T-helper 2 cell (primary cell): ENCODE measurements around the gene MAP3K20.

Source experiments
- DNase-seq, 5 experiments: peaks; one replicate each; pipeline versions ENCODE4 v3.0.0 to v3.0.0-alpha.2; 2012 to 2022

MAP3K20 gene

DNA sequence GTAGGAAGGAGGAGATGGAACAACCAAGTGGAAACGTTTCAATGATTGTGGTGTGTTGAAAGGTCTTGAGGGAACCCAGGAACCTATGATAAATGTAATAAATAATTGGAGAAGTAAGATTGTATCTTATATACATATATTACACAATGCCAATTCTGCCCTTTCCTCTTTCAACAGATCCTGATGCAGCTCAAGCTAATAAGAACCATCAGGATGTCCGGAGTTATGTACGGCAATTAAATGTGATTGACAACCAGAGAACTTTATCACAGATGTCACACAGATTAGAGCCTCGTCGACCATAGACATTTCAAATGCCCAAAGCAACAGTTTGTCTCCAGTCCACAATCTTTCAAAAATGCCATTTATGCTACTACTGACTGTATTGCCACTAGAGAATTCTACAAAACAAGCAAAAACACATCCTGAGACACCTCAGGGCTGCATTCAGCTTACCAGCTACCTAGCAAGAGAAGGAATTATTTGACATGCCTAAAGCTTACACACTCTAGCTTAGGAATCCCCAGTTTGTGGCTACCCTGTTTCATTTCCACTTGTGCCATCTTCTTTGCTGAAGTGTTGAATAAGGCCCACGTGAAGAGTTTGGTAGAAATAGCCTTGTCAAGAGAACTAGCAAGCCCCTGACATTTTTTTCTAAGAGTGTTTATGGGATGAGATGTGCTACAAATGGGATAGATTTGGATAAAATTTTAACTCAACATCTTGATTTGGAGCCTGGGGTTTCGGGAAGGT lies 24.0 kb upstream of the MAP3K20 start:
- no peak for DNase-seq

DNA sequence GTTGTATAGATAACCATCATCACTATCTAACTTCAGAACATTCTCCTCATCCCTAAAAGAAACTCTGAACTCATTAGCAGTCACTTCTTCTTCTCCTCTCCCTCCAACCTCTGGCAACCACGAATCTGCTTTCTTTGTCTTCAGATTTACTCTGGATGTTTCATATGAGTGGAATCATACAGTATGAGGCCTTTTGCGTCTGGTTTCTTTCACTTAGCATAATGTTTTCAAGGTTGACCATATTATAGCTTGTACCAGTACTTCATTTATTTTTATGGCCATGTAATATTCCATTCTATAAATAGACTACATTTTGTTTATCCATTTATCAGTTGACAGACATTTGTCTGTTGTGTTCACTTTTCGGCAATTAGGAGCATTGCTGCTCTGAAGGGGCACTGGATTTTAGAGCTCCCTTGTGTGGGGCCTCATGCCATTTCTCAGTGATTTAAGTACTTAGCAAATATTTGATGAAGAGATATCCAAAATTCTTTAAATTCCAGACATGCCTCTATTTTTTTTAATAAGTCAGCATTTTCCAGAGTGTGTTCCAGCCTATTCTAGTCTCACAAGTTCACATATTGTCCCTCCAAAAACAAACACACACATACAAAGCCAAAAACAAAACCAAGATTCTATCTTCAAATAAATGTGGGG lies 22.5 kb upstream of the MAP3K20 start:
- DNase-seq: no peak

DNA sequence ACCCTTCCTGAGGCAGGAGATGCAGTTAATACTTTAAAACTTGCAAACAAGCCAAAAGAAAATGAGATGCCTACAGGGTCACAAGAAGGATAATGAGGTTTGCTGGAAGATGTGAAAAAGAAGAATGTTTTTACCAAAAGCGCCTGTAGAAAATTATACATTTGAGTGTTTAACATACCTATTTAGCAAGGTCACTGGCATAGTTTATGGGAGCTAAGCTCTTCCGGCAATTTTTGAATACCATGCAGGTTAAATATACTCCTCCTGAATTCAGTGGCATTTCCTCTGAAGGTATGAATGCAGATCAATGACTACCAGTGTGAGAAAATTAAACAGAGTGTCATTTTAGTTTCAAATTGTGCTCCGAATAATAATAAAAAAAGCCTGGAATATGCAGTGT lies 21.2 kb upstream of the MAP3K20 start:
- no peak for DNase-seq

DNA sequence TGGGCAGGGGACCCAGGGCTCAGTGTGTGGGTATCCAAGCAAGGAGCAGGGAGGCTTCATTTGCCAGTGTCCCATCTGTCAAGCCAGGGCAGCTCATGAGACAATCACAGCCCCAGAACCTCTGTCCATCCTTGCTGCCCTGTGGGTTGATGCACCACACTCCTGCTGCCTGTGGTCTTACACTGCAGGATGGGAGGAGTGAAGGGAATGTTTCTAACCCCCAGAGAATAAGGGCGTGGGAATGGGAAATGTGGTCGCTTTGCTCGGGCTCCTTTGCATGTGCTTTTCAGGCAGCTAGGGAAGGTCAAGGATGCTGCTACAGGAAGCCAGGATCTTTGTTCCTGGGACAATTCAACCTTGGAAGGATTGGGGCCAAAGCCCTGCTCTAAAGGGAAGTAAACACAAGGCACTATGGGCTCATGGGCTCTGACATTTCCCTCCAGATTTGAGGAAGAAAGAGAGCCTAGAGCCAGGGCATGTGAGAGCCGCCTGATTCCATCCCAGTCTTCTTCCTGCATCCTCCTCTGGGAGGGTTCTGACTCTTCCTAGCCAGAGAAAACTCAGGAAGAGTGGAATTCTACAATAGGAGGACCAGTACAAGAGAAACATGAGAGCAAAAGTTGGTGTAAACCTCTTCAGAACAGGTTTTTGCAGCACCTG lies 18.8 kb upstream of the MAP3K20 start:
- DNase-seq: no peak

DNA sequence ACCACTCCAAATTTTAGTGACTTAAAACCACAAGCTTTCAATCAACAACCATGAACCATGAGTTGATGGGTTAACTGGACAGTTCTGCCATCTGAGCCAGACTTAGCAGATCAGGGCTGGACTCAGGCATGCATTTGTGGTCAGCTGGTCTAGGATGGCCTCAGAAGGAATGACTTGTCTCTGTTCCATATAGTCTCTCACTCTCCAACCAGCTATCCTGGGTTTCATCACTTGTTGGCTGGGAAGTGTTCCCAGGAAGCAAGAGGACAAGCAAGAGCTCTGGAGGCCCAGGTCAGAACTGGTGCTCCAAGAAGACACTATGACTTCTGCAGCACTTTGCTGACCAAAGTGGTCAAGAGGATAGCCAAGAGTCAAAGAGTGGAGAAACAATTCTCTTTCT lies 17.5 kb upstream of the MAP3K20 start:
- DNase-seq: no peak

DNA sequence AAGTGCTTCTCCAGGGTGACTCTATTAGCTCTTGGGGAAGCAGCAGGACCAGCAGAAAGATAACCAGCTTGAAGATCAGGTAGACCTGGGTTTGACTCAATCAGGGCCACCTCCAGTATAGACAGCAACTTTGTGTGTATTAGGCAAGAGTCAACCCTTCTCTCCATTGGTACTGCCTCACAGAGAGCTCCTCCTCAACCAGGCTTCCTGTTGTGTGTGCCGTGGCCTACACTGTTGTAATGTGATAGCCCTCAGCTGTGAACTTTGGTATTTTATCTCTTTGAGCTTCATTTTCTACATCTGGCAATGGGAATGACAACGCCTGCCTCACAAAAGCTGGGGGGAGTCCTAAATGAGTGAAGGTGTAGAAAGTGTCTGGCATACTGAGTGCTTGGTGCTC lies 17.0 kb upstream of the MAP3K20 start:
- DNase-seq: no peak

DNA sequence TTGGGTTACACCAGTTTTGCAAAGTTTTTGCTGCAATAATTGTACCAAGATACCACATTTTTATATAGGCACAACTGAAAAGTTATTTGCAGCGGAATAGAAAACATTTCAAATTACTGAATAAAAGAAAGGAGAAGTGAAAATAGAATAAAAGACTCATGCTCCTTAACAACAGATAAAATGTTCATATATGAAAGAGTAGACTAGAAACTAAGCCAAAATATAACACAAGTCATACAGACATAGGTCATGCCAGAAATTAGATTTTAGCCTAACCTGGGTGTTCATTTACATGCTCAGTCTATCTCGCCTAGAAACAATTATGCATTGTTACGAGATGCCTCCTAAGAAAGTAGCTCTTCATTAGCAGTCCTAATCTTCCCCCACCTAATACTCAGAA lies 16.4 kb upstream of the MAP3K20 start:
- DNase-seq: no peak

DNA sequence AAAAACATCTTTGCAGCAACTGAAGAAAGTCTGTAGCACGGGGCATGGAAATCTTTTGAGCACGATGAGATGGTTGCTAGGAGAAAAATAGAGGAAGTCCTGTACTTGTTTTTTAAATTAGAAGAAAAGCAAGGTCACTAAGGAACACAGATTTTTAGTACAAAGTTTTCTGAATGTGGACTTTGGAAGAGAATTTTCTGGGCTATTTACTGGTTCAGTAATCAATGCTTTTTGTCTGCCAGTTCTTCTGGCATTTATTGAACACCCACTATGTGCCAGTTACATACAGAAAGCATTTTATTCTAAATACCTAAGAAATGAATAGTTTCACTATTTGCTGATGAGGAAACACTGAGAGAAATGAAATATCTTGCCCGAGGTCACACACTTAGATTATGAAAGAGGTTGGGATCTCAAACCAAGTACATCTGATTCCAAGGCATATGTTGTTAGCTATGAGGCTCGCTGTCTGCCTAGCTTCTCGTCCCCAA lies 15.6 kb upstream of the MAP3K20 start:
- no peak for DNase-seq

DNA sequence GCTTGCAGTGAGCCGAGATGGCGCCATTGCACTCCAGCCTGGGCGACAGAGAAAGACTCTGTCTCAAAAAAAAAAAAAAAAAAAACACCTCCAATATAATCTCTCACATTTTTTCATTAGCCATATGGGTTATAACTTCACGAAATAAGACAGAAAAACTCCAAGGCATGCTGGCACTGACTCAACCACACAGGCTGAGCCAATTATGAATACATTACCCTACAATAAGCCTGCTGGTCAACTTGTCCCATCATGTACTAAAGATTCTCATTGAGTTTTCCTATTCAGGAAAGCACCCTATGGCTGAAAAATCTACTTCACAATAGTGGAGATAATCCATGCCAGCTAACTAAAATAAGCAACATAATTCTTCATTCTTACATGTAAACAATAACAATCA lies 12.8 kb upstream of the MAP3K20 start:
- no peak for DNase-seq

DNA sequence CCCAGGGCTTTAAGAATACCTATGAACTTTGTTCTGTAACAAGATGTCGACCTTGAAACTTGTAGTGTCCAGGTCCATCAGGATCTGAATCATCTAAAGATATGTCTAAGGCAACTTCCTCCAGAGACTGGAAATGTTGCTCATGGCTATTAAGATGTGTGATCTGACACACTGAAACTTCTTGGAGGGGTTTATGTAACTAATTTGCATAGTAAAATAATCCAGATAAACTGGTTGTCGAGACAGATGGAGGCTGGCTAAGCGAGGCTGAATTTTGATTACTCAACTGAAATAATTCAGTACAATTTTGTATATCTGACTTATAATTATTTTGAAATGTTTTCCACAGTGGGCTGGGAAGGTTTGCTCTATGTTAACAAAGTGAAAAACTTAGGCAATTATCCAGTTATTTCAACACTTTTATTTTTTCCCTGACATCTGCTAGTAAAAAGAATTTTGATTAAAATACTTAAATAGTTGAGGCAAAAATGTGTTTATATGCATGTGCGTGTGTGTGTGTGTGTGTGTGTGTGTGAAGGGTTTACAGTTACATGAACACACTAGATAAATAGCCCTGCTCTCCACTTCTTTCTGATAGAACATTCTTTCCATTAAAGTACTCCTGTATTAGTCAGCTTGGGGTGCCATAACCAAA lies 11.4 kb upstream of the MAP3K20 start:
- DNase-seq: no peak

DNA sequence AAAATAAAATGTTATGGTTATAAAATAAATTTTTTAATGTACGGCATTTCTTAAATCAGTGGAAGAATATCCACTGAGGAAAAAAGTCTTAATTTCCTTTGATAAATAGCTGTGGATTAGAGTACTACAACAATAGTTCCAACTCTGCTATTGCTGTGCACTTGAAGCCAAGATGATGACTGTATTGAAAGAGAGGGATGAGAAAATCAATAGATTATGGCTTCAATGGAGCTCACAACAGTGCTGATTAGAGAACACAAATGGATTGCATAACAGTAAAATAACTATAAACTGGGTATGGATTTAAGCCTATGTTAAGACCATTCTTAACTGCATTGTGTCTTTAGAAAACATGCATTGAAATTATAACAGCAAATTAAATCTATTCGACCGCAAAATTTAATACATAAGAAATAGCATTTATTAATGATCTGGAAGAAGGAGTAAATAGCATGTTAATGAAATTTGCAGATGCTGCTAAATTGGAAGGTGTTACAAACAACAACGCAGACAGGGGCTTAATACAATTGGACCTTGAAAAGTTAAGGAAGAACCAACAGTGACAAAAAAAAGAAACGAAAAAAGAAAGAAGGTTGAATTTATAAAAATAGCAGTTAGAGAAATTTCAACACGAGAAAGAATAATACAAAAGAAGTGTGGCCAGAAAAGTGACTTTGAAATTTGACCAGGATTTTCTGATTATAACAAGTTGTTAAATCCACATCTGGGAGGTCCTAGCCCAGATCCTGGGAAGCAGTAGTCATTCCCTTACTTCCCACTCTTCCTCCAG lies 8.6 kb upstream of the MAP3K20 start:
- no peak for DNase-seq

DNA sequence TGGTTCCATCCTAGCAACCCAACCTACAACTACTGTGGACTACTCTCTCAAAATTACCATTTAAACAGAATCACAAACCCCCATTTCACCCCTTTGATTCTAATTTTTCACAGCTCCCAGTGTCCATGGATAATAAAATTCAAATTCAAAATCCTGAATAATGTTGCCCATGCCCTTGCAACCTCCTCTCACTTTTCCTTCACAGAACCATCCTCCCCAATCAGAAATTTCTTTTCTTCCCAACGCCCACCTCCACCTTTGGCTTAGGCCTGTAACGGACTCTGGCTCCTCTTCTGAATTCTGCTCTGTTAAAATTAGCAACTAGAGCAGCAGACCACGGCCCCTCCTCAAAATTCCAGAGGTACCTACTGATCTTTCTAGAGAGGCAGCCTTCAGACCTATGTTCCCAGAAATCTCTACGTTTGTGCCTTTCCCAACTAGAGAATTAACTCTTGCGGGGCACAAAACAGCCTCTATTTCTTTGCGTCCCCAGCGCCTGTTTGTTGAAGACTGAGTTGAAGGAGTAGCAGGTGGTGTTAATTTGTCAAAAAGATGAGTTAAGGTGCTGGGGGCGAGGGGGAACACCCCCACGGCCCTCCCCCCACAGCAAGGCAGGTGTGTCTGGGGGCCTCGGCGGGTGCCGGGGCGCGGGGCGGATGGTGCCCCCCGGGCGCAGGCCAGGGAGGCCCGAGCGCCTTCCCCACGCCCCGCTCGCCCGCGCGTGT lies 428 bp upstream of the MAP3K20 start:
- no peak for DNase-seq

DNA sequence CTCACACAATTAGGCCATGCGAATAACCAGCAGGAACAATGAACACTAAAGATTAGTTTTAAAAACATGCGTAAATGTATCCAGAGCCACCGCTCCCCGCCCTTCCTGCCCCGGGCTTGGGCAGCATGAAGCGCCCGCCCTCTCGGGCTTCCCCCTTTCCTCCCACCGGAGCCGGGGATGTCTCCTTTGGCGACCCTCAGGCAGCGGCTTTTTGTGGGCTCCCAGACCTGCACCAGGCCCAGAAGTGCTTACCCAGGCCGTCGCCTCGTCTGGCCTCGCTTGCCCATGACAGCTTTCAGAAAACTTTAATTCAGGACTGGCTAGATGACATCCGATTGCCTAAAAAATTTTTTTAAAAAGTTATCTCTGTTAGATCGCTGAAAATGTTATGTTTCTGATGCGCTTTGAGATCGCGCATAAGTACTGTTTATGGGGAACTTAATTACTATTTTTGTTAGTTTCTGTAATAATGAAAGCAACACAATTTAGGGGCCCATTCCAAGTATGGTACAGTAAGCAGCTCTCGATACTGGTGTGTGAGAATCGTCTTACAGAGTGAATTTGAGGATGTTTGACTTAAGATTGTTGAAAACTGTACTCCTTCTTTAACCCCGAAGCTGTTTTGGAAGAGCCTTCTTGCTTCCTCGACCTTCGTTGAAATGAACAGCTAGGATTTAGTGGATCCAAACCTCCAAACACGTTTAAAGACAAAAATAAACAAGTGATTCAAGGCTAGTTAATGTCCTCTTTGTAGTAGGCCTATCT lies 1.1 kb downstream of the MAP3K20 start:
- no peak for DNase-seq

DNA sequence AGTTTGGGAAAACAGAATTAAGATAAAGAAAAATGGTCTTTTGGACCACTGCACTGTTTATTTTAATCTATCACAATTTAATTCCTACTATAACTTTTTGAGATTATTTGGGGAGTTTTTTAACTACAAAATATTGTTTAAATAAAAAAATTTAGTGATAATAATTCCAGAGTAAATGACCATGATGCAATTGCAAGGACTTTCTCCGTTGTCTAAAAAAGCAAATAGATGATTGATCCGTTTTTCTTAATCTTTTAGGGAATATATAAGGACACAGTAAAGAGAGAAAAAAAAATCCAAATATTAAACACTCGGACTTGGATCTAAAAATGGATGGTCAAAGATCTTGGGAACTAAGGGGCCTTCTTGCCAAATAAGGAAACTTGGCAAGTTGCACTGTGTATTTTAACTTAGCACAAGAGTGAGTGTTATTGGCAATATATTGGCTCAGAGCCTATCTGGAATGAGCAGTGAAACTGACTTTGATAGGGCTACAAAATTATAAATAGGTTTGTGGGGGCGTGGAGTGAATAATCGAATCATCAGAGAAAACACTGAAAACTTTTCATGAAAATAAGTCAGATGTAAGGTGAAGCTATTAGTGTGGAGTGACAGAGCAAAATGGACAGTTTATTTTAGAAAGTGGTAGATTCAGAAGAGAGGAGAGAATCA lies 2.0 kb downstream of the MAP3K20 start:
- DNase-seq: no peak

DNA sequence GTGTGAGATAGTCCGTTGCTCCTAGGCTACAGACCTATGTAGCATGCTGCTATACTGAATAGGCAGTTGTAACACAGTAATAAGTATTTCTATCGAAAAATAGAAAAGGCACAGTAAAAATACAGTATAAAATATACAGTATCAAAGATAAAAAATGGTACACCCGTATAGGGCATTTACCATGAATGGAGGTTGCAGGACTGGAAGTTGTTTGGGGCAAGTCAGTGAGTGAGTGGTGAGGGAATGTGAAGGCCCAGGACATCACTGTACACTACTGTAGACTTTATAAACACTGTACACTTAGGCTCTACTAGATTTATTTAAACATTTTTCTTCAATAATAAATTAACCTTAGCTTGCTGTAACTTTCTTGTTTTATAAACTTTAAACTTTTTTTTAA lies 3.5 kb downstream of the MAP3K20 start:
- no peak for DNase-seq

DNA sequence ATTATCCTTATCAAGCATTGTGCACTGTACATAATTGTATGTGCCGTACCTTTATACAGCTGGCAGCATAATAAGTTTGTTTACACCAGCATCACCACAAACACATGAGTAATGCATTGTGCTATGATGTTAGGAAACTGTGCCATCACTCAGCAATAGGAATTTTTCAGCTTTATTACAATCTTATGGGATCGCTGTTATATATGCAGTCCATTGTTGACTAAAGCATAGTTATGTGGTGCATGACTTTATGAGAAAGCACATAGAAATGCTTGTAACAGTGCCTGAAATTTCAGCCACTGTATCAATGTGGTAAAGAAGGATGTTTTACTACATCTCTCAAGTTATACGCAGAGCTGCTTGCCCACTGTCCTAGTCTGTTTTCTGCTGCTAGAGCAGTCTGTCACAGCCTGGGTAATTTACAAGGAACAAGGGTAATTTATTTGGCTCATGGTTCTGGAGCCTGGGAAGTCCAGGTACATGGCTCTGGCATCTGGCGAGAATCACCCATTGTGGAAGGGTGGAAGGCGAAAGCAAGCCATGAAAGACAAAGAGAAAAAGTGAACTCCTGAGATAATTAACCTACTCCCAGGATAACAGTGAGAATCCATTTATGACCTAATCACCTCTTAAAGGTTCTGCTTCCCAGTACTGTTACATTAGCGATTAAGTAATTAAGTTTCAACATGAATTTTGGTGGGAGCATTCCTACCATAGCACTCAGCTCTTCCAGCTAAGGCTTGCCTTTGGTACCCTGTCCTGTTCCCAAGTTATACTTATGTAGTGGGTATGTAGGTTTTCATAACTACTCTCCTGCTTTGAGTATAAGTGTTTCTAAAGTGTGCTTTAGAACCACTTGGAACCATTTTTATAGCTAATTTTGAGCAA lies 4.6 kb downstream of the MAP3K20 start:
- no peak for DNase-seq

DNA sequence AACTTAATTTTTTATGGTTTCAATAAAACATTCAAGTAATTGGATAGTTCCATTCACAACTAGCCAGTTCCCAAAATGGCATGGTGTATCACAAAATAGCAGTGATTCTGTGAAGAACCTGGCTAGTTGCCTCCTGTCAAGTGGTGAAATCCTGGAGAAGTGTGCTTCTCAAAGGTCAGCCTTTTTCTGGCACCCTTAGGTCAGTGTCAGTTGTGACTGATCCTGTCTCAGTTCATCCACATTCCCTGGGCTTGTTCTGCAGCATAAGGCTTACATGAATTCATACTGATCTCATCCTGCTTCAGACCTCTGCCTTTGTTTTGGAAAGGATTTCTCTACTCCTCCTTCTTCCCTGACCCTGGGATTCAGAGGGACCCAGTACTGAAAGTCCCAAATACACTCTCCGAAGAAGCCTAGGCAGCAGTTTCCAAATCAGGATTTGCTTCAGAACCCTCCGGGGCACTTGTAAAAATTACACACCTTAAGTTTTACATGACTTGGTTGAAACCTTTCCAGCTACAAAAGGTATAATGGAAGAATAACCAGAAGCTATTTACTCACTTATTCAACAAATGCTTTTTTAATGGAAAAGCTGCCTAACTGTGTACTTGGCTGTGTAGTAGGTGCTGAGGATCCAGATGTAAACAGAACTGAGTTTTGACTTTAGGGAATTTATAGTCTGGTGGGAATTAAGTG lies 11.0 kb downstream of the MAP3K20 start:
- no peak for DNase-seq

DNA sequence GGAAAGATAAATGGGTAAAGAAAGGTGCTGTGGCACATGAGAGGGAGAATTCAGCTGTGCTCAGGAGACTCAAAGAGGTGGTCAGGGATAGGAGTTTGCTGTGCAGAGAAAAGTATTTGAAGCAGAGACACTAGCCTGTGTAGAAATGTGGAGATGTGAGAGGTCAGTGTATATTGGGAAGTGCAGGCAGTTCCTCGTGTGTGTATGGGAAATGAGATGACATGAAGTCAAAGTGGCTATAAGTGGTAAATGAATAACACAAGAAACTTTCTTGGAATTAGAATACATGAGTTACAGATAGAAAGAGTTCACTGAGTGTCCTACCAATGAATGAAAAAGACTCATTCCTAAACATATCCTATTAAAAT lies 11.6 kb downstream of the MAP3K20 start:
- no peak for DNase-seq
